ENCODE measurements around the gene RHEBL1.

Gene RHEBL1

GRCh38 chr12:49040364-49040855, 29.4 kb downstream of the RHEBL1 start:
- no peaks in the 10 kb centered on the region for H3K79me2 ChIP-seq (ENCODE audit: control insufficient read depth, low read length)
- H3K27me3 ChIP-seq (ENCODE audit: control insufficient read depth, low read length) = no peaks in the 10 kb centered on the region
- no peak overlapping the region for H3K4me3 ChIP-seq (ENCODE audit: low read length)
- H3F3A ChIP-seq (ENCODE audit: control insufficient read depth, insufficient read depth) = no peaks in the 10 kb centered on the region
- no peak overlapping the region for H3K4me2 ChIP-seq (ENCODE audit: low read length)
- no peaks in the 10 kb centered on the region for H3K9me2 ChIP-seq (replicated peaks; ENCODE audit: control insufficient read depth, low read length)
- H4K20me1 ChIP-seq (ENCODE audit: control insufficient read depth, insufficient read depth, low read depth, low read length) = 0 out of 2 replicates have a peak, but pooled peaks cover 3% of the 10 kb centered on the region
- no peaks in the 10 kb centered on the region for H3K4me1 ChIP-seq (ENCODE audit: control insufficient read depth, low read length)
- H3K36me3 ChIP-seq (ENCODE audit: control insufficient read depth, low read length) = peaks cover 95% of the 10 kb centered on the region
- TF ChIP-seq CTCF (IDR thresholded peaks at IDR 0.05; ENCODE audit: low read depth, low read length, poor library complexity, severe bottlenecking) = no peak
- H3K27ac ChIP-seq (ENCODE audit: low read depth, low read length) = no peak overlapping the region
- H3K9me3 ChIP-seq (ENCODE audit: control insufficient read depth, insufficient read depth, low read length) = no peaks in the 10 kb centered on the region

GRCh38 chr12:49039421-49040363, 30.1 kb downstream of the RHEBL1 start:
- no peak overlapping the region for H3K4me2 ChIP-seq (ENCODE audit: low read length)
- peaks cover 7% of the 10 kb centered on the region; the same call in 1 of the 2 replicates for H4K20me1 ChIP-seq (ENCODE audit: control insufficient read depth, insufficient read depth, low read depth, low read length)
- H3K4me1 ChIP-seq (ENCODE audit: control insufficient read depth, low read length) = no peaks in the 10 kb centered on the region
- H3K36me3 ChIP-seq (ENCODE audit: control insufficient read depth, low read length) = peaks cover 97% of the 10 kb centered on the region
- H3K9me2 ChIP-seq (replicated peaks; ENCODE audit: control insufficient read depth, low read length) = no peaks in the 10 kb centered on the region
- H3K27ac ChIP-seq (ENCODE audit: low read depth, low read length) = no peak overlapping the region
- no peak for TF ChIP-seq EZH2phosphoT487 (IDR thresholded peaks at IDR 0.05; ENCODE audit: borderline replicate concordance, low read length)
- no peak for TF ChIP-seq CTCF (IDR thresholded peaks at IDR 0.05; ENCODE audit: low read depth, low read length, poor library complexity, severe bottlenecking)
- H3K9me3 ChIP-seq (ENCODE audit: control insufficient read depth, insufficient read depth, low read length) = no peaks in the 10 kb centered on the region
- no peaks in the 10 kb centered on the region for H3F3A ChIP-seq (ENCODE audit: control insufficient read depth, insufficient read depth)
- no peak overlapping the region for H3K4me3 ChIP-seq (ENCODE audit: low read length)
- no peaks in the 10 kb centered on the region for H3K79me2 ChIP-seq (ENCODE audit: control insufficient read depth, low read length)
- H3K27me3 ChIP-seq (ENCODE audit: control insufficient read depth, low read length) = no peaks in the 10 kb centered on the region

GRCh38 chr12:49038291-49038955, 31.4 kb downstream of the RHEBL1 start:
- H3K27me3 ChIP-seq (ENCODE audit: control insufficient read depth, low read length) = no peaks in the 10 kb centered on the region
- H3K9me3 ChIP-seq (ENCODE audit: control insufficient read depth, insufficient read depth, low read length) = no peaks in the 10 kb centered on the region
- no peaks in the 10 kb centered on the region for H3K79me2 ChIP-seq (ENCODE audit: control insufficient read depth, low read length)
- peaks cover 97% of the 10 kb centered on the region for H3K36me3 ChIP-seq (ENCODE audit: control insufficient read depth, low read length)
- H3K9me2 ChIP-seq (replicated peaks; ENCODE audit: control insufficient read depth, low read length) = no peaks in the 10 kb centered on the region
- no peaks in the 10 kb centered on the region for H3F3A ChIP-seq (ENCODE audit: control insufficient read depth, insufficient read depth)
- TF ChIP-seq EZH2phosphoT487 (IDR thresholded peaks at IDR 0.05; ENCODE audit: borderline replicate concordance, low read length) (no peak), CTCF (IDR thresholded peaks at IDR 0.05; ENCODE audit: low read depth, low read length, poor library complexity, severe bottlenecking) (no peak)
- H3K4me3 ChIP-seq (ENCODE audit: low read length) = no peak overlapping the region
- H3K27ac ChIP-seq (ENCODE audit: low read depth, low read length) = no peak overlapping the region
- H4K20me1 ChIP-seq (ENCODE audit: control insufficient read depth, insufficient read depth, low read depth, low read length) = peaks cover 4% of the 10 kb centered on the region; the same call in 1 of the 2 replicates
- H3K4me2 ChIP-seq (ENCODE audit: low read length) = no peak overlapping the region
- no peaks in the 10 kb centered on the region for H3K4me1 ChIP-seq (ENCODE audit: control insufficient read depth, low read length)
